GM18507 (cell line): ENCODE results near the gene CABYR.

ENCODE experiments used
- DNase-seq: peaks from one replicate; pipeline ENCODE4 v3.0.0; 2011; ENCODE audit warnings: low read depth; ENCODE audit not compliant: insufficient read length; ENCODE audit errors: extremely low spot score
- FAIRE-seq: peaks from 2 replicates; lab custom pipeline; 2011; peaks lifted over from hg19 to GRCh38; lab: Jason Lieb, UNC

CABYR gene

DNA sequence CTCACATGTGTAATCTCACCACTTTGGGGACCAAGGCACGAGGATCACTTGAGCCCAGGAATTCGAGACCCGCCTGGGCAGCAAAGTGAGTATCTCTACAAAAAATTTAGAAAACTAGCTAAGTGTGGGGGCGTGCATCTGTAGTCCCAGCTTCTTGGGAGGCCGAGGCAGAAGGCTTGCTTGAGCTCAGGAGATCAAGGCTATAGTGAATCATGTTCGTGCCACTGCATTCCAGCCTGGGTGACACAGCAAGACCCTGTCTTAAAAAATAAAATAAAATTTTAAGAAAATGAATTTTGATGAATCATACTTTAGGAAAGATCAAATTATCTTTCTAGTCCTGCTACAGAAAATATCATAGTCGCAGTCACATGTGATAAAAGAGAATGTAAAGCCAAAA lies 46.9 kb downstream of the CABYR start:
- FAIRE-seq = no peak

DNA sequence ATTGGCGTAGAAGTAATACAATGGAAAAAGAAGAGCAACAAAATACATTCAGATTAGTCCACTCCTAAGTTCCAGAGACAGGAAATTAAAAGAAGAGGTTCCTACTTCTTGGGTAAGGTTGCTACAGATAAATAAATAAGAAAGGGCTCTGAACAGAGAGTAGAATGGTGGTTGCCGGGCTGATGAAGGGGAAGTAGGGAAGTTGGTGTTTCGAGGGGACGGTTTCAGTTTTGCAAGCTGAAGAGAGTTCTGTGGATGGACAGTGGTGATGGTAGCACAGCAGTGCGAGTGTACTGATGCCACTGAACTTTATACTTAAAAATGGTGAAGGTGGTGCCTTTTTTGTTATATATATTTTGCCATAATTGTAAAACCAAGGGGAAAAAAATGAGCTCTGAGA lies 48.2 kb downstream of the CABYR start:
- no peak for DNase-seq
- FAIRE-seq = peak; percentile 48

More for the DNA sequence above, 46.9 kb downstream of the CABYR start:
- no peak for DNase-seq

DNA sequence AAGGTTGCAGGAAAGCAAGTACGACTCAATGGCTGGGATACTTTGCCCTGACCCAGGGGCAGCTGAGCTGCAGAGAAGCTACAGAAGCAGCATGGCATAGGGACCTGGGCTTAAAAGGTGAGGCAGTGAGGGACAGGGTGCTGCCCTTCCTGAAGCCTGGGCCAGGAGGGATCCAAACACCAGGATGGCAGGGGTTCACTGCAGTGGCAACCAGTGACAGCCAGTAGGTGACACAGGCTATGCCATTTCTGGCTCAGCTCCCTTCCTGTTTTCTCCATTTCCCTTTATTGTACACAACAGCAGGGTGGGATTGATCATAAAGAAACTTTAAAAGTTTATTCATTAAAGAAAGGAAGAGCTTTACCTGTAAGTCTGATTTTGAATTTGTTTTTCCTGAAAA lies 48.8 kb downstream of the CABYR start:
- FAIRE-seq = no peak
- no peak for DNase-seq

DNA sequence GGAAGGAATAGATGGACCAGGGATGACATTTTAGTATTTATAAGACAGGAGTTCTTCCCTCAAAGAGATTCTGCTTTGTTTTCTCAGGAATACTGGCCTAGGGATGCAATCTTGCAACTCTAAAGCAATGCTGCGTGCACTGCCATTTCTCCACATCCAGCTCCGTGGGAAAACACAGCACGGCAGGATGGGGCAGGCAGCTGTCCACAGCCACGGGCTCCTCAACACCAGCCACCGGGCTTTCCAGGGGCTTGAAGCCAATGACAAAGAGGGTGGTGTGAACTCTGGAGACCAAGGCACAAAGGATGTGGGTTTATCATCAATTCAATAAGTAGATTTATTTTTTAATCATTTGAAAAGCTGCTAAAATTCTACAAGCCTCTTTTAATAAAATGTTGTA lies 49.3 kb downstream of the CABYR start:
- FAIRE-seq (no peak), DNase-seq (no peak)

DNA sequence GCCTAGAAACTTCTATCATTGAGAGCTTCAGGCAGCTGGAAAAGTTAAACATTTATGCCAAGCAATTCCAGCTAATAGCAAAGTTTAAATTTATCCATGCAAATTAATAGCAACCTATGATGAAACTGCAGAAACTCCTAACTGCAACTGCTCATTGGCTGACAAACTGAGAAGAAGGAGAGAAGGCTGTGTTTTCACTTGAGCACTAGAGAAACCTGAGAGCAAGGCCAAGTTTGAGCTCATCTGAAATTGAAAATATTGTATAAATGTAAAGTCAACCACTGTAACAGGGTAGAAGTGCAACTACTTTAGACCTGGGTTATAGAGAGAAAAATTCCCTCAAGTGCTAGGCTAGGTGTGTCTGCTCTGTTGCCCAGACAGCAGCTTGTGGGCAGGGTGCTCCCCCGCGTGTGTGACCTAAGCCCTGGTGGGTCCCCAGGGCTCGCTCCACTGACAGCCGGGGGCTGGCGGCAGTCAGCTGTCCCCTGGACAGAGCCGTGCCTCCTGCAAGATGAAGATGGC lies 50.2 kb downstream of the CABYR start:
- DNase-seq (no peak), FAIRE-seq (peak; percentile 76)

DNA sequence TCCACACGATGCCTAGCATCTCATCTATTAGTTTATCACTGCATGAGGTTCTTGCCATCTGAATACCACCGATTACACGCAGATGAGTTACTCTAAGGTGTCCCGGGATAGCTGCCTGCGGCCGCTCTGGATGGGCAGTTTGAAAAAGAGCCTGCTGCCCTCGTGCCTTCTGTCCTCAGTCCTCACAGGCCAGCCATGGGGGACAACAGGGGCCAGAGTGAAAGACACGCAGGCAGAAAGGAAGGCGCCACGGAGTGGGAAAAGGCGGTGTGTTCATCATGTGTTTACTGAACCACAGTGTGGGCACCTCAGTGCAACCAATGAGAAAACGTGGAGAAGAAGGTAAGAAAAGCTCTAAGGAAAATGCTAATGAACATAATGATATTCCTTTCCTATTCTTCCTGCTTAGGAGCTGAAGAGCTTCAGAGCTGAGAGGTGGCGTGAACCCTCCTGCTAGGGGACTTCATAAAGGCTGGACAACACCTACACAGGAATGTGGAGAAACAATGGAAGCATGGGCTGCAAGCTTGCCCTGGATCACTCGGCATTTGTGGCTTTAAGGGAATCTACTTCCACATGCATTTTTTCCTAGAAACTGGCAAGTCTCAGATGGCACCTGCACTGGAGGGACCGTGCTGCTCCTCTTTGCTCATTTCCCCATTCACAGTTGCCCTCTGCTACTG lies 50.9 kb downstream of the CABYR start:
- FAIRE-seq (no peak), DNase-seq (no peak)

DNA sequence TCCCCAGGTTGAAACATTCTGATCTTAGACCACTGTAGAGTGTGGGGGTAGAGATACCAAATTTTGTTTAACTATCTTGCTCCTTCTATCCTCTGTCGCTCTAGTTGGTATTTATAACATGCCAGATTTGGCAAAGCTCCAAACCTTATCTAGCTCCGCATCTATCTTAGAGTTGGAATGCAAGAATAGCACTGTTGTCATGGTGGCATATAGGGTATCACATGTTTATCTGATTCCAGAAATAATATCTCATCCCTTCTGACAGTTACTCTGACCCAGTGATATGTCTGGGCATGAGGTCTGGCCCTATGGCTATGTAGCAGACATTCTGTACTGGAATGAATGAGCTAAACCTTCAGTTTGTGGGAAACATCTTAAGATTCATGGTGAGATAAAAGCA lies 51.7 kb downstream of the CABYR start:
- no peak for FAIRE-seq
- no peak for DNase-seq

DNA sequence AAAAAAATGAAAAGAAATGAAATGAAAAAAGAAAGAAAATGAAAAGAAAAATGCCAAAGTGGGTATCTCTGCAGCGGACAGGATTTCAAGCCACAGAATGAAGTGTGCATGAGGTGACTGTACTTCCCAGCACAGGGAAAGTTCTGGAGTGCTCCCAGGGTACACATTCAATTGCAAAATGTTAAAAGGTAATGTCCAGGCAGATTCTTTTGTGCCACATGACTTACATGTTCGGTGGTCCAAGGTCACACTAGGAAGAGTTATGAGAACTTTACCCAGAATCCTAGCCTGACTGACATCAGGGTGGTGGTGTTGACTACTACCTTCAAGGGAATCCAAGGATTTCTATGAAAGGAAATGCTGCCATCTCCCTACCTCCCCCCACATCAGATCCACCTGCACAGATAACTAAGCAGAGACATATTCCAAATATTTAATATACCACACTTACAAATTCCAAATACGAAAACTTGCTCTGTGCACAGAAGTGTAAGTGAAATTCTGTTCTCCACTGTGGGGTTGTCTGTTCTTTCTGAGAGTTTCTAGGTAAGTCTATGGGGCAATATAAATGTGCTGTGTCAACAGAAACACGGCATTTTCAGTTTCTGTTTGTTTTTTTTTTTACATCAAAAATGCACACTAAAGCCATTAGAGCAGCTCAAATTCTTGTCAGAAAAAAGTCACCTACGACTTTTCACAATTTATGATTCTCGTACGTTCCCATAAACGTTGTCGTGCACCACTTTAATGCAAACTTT lies 56.6 kb downstream of the CABYR start:
- no peak for DNase-seq
- no peak for FAIRE-seq

DNA sequence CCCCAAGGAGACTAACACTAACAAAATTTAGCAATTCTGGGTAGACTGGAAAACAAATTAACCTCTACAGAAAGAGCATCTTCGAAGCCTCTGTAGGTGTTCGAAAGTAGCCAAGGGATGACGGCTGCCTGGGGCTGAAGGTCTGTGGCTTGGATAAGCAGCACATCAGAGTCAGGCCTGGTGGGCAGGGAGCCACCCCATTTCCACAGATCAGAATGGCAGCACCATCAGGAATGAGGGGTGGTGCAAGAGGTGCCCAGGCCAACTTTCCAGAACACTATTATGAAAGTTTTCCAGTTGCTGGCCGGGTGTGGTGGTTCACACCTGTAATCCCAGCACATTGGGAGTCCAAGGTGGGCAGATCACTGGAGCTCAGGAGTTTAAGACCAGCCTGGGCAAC lies 57.9 kb downstream of the CABYR start:
- FAIRE-seq (no peak), DNase-seq (no peak)

DNA sequence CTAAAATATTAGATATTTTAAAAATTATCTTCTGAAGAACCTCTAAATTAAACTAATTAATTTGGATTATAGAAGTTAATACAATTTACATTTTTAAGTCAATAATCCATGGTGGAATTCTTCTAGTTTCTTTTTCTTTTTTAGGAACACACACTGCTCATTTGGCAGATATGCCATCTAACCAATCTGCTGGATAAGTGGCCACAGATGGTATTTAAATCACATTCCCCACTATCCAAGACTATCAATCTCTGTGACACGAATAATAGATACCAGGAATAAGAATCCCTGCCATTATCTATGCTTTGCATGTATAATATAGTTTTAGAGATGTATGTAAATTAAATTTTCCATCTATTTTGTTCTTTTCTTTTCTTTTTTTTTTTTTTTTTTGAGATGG lies 58.5 kb downstream of the CABYR start:
- DNase-seq (no peak), FAIRE-seq (no peak)

DNA sequence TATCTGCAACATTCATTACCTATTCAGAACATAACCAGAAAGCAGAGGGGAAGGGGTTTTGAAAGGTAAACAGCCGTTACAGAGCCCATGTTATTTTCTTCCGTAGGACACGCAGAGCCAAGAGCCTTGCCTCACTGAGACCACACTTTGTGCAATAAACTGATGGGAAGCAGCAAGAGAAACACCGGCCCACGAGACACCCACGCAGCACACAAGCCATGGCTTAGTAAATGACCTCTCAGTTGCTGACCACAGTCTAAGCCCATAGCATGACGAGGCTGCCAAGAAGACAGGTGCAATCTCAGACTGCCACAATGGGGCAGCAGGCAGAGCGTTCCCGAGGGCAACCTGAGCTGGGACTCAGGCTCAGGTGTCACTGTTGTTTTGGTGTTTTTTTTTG lies 59.6 kb downstream of the CABYR start:
- no peak for FAIRE-seq

DNA sequence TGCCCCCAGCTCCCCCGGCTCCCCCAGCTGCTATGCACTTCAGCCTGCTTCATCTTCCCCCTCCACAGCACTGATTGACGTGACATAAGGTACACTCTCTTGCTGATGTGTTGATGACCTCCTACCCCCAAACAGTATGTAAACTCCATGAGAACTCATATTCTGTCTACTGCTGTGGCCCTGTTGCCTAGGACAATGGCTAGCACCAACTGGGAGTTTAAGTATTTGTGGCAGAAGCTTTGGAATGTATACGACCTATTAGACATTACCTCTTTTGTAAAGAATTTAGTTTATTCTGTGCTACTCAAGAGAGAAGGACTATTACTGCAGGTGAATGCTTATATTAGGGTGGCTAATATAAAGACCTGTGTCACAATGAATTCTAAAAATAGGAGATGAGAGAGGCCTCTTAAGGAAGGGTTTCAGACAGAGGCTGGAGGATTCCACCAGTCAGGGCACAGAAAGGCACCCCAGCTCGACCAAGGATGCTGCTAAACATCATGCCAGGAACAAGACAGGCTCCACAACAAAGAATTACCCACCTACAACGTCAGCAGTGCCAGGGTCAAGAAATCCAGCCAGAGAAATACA lies 60.6 kb downstream of the CABYR start:
- FAIRE-seq = no peak
- DNase-seq = no peak

More for the DNA sequence above, 59.6 kb downstream of the CABYR start:
- no peak for DNase-seq

DNA sequence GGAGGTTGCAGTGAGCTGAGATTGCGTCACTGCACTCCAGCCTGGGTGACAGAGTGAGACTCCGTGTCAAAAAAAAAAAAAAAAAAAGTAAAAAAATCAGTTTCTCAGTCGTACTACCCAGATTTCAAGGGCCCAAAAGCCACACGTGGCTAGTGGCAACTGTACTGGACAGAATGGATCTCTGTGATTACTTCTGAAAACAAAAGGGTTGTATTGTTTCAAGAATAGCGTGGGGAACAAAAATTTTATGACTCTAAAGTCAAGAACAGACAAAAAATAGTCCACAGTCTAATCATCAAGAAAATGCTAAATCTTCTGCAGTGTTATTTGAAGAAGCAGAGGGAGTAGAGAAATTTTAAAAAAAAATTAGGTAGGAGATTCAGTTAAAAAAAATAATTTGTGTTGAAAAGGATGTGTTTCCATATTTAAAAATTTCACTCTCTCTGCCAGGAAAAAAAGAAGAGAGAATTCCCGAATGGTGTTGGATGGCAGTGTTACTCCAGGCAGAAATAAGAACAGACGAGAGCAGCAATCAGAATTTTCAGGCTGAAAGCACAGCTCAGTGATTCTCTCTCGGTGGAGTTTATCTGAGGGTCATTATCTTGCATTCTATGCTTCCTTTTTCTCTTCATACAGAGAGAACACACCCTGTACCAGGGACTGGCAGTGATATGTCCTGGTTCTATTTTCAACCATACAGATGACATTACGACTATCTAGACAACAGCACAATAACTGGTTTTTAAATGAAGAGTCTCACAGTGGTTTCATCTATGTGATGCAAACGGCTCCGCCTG lies 61.8 kb downstream of the CABYR start:
- DNase-seq (no peak), FAIRE-seq (no peak)

DNA sequence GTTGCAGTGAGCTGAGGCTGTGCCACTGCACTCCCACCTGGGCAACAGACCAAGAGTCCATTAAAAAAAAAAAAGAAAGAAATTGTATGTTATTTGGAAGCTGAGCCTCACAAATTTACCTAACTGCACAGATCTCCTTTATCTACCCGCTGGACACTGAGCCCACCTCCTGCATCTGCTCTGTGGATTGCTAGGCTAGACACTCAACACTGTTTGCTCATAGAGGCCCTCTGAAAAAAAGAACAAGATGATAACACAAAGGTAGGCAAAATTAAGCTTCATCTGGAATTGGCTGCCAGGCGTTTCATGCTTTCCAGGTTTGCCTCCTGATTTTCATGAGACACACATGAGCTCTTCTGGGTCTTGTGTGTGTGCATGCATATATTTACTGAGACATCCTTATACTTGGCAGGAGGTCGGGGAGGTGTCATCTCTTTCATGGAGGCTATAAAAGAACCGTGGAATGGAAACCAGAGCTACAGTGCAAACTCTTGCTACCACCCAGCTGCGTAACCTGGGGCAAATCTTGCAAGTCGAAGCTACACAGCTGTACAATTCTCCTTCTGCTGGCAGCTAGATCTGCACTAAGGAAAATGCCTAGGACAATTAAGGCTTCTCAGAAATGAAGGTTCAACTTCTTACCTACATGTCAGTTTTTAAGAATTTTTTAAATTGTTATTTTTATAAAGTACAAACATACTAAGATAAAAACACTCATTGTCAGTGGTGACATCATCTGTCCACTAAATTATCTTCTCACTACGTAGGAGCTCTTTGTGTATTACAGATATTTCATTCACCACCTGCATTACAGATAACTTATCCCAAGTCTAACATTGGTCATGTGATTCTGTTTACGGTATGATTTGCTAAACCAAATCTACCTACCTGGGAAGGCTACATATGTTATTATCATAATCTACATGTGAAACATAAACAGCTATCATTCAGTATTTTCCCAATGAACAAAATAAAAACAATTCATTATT lies 63.1 kb downstream of the CABYR start:
- FAIRE-seq (no peak), DNase-seq (no peak)

DNA sequence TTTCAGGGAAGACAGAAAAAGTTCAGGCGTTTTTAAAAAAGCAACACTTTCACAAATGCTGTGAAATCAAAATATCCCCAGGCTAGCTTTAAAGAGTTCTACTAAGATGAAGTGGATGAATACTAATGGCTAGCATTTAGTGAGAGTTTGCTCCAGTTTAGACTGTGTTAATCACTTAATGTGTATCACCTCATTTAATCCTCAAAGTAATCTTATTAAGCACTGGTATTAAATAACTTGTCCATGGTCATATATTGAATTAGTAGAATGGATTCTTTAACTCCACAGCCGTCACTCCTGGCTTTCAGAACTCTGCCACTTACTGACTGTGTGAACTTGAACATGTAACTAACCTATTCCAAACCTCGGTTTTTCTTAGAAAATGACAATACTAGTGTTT lies 66.0 kb downstream of the CABYR start:
- no peak for DNase-seq

DNA sequence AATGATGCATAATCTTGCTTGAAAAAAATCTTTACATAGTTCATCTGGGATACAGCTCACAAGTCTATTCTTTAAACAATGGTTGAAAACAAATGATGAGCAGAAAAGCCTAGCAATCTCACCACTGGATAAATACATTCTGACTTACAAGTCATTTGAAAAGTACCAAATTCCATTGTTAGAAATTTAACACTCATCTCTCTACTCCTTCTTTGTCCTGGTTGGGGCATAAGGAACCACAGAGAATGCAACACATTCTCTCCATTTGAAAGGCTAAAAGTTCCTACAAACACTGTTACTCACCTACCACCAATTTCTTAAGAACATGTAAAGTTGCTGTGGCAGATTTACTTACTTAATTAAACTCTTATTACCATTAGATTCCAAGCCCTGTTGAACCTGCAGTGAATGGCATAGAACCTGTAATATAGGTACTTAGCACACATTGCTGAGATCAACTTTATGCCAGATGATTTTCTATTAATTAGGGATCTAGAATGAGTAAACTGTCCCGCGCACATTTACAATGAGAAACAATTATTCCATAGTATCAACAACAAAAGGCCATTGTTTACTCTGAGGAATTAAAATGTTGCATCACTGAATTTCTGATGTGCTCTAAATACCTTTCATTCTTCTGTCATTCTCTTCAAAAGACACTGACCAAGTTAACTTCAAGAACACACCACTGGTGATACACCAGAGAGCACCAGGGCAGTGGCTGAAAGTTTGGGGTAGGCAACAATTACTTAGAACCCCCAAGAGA lies 69.6 kb downstream of the CABYR start:
- FAIRE-seq = no peak

More for the DNA sequence above, 66.0 kb downstream of the CABYR start:
- FAIRE-seq = no peak

DNA sequence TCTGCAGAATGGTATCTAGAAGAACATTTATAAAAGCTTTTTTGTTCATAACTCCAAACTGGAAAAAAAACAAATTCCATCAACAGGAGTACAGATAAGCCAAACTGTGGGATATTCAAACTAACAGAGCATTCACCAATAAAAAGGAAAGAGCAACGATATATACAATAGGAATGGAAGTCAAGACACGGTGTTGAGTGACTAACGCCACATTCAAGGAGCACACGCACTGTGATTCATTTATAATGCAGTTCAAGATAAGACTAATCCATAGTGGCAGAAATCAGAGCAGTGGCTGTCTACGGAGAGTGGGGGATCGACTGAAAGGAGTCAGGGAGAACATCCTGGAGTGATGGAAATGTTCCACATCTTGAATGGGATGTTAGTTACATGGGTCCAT lies 70.7 kb downstream of the CABYR start:
- no peak for FAIRE-seq
- DNase-seq = no peak

More for the DNA sequence above, 69.6 kb downstream of the CABYR start:
- no peak for DNase-seq
